ENCODE measurements around the gene ZNF784.

DNA sequence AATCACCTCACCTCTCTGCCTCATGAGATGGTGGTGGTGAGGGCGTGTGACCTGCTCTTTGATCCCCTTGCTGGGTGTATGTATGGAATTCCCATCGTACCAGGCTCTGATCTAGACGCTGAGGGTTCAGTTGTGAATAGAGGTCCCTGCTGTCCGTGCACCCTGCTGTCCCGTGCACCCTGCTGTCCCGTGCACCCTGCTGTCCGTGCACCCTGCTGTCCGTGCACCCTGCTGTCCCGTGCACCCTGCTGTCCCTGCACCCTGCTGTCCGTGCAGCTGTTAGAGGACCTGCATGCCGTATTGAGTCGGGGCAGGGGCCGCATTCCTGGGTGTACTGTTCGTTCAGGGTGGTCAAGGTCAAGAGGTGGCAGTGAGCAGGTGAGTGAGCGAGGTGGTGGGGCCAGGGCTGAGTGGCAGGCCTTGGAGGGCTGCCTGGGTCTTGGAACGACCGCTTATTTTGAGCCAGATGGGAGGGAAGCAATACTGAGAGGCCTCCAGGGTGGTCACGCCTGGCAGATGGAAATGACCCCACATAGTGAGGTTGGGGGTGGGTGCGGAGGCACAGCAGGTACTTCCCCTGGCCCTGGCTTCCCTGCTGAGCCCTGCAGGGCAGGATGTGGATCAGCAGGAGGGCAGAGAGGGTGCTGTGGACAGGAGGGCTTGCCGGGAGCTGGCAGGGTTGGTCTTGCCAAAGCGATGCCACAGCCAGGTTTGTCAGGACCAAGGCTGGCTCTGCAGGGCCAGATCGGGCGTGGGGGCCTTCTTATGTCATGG is 46.1 kb upstream of the ZNF784 start:
- TF ChIP-seq, protein P1, sequence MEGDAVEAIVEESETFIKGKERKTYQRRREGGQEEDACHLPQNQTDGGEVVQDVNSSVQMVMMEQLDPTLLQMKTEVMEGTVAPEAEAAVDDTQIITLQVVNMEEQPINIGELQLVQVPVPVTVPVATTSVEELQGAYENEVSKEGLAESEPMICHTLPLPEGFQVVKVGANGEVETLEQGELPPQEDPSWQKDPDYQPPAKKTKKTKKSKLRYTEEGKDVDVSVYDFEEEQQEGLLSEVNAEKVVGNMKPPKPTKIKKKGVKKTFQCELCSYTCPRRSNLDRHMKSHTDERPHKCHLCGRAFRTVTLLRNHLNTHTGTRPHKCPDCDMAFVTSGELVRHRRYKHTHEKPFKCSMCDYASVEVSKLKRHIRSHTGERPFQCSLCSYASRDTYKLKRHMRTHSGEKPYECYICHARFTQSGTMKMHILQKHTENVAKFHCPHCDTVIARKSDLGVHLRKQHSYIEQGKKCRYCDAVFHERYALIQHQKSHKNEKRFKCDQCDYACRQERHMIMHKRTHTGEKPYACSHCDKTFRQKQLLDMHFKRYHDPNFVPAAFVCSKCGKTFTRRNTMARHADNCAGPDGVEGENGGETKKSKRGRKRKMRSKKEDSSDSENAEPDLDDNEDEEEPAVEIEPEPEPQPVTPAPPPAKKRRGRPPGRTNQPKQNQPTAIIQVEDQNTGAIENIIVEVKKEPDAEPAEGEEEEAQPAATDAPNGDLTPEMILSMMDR (IDR thresholded peaks at IDR 0.05; ENCODE audit: insufficient read depth, low read length, poor library complexity, severe bottlenecking): no peak
- no peak for TF ChIP-seq EZH2phosphoT487 (conservative IDR thresholded peaks at IDR 0.05; ENCODE audit: low read length)

All from SU-DHL-6 (cell line).